A549 treated with Mapracorat at 1 μM for 4 hours (cell line): Measurements from ENCODE around the gene TCN1. TPM values are rescaled to one million over a fixed set of nuclear protein-coding genes. Genes with fewer than 3 reads are reported as not detected.

Source experiments
- total RNA-seq: library from RNA; stranded (reverse); fragments of 200-300 nt; extraction: Qiagen RNA extraction; gene quantifications from 5 replicates; pipeline ENCODE4 v1.2.3, GENCODE V29; 2022

Gene TCN1, protein sequence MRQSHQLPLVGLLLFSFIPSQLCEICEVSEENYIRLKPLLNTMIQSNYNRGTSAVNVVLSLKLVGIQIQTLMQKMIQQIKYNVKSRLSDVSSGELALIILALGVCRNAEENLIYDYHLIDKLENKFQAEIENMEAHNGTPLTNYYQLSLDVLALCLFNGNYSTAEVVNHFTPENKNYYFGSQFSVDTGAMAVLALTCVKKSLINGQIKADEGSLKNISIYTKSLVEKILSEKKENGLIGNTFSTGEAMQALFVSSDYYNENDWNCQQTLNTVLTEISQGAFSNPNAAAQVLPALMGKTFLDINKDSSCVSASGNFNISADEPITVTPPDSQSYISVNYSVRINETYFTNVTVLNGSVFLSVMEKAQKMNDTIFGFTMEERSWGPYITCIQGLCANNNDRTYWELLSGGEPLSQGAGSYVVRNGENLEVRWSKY
- 0.26 to 0.42 TPM (median 0.36 TPM) in 5 replicates for total RNA-seq

DNA sequence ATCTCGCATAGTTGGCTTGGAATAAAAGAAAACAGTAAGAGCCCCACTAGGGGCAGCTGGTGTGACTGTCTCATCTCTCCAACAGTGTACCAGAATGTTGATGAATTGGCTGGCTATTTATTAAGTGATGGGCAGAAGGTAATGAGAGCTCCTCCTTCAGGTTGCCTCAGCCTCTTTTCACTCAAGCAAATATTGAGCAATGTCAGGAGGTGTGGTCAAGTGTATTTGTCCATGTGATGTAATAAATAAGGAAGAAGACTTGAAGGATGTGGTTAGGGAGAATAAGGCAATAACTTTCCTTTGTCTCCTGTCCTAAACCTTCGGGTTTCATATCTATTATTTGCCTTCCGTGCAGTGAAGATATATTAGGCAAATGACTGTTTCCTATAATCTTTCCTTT lies at the start of gene TCN1:
Gene TCN1 (minus strand): TSS at position 91 of the 400 bp plus-strand sequence. CDS start 17 bp downstream, at position 74.

DNA sequence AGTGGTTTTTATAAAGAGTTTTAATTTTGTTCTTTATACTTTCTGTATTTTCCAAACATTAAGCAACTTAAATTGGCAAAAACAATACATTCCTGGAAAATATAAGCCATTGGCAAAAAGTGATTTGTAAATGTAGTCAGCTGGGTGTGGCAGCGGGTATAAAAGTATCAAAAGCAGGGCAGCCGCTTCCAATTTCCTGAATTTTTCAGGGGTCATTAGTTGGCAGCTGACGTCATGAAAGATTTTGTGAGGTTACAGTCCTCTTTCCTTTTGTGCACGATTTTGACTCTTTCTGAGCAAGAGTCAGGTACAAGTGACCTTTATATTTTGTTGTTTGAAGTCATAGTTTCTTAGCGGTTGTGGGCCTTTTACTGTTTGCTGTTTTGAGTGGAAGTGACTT lies 12.3 kb upstream of the TCN1 start, which contains the start of gene OOSP3:
Gene OOSP3 (plus strand): TSS at position 208 of the 400 bp plus-strand sequence. CDS start 27 bp downstream, at position 235.

DNA sequence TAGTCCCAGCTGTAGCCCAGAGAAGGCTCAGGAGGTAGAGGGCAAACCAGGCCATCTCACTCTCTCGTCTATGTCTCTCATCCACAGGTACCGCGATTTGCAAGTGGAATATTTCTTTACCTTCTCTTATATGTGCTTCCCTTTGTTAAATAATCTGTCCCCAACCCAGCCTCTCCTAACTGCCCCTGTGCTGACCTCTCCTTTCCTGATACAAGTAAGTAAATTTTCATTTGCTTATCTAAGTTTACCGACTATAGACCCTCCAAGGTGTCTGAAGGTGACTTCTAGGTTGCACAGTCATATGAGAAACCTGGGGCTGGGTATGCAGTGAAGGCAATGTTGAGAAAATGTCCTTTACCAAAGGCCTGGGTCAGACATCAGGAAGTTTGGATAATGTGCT lies 20.9 kb downstream of the TCN1 start, which contains the start of gene CBLIF:
Gene CBLIF (minus strand): TSS at position 101 of the 400 bp plus-strand sequence. CDS start 46 bp downstream, at position 55.

DNA sequence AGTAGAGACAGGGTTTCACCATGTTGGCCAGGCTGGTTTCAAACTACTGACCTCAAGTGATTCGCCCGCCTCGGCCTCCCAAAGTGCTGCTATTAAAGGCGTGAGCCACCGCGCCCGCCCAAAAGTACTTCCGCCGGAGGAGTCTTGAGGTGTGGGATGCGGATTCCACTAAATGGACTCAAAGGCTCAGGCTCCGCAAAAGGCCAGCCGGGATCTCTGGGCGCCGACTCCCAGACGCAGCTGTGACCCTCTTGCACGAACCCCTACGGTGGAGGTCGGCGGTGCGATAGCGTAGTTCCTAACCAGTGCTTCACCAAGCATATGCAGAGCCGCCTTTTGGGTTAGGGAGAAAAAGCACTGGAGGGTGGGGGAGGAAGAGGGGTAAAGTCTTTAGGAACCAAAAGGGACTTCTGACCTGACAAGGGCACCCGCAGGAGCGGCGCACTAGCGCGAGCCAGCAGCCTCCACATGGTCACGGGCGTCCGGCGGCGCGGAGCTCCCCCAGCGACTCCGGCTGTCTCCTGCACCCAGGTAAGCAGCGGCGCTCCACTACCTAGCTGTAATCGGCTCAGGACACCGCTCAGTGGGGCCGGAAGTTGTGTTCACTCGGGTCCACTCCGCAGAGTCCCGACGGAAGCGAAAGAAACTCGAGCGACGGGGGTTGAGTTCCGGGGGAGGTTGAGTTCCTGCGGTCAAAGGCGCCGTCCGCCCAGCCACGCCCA lies 55.9 kb downstream of the TCN1 start, which contains the start of gene MRPL16:
Gene MRPL16 (minus strand): TSS at position 590 of the 722 bp plus-strand sequence. CDS start 120 bp downstream, at position 470.

Other genes with a start within 250 kb of the TCN1 start
- gene PATL1, start 197.4 kb downstream of the TCN1 start, total RNA-seq = 41.7 to 48.4 TPM (median 46.9 TPM) in 5 replicates
- gene OR10V1, start 152.6 kb downstream of the TCN1 start, total RNA-seq = not detected in 5 replicates
- 21.4 to 28.3 TPM (median 26.8 TPM) in 5 replicates for gene STX3, start 111.1 kb downstream of the TCN1 start, total RNA-seq
- gene MRPL16, start 55.7 kb downstream of the TCN1 start, total RNA-seq = 60.4 to 65.1 TPM (median 64.2 TPM) in 5 replicates
- not detected in 5 replicates for gene CBLIF, start 21.0 kb downstream of the TCN1 start, total RNA-seq
- not detected in 5 replicates for gene OOSP3, start 12.3 kb upstream of the TCN1 start, total RNA-seq
- not detected in 5 replicates for gene OOSP1, start 71.9 kb upstream of the TCN1 start, total RNA-seq
- not detected in 5 replicates for gene OOSP4A, start 97.5 kb upstream of the TCN1 start, total RNA-seq
- gene OOSP4B, start 150.7 kb upstream of the TCN1 start, total RNA-seq = not detected in 5 replicates
- not detected in 5 replicates for gene OOSP2, start 173.9 kb upstream of the TCN1 start, total RNA-seq
- not detected in 5 replicates for gene MS4A3, start 190.2 kb upstream of the TCN1 start, total RNA-seq
- gene MS4A2, start 222.2 kb upstream of the TCN1 start, total RNA-seq = not detected in 5 replicates